ENCODE measurements around the gene COPS4.

COPS4 gene

GRCh38 chr4:83112231-83112630 is 77.2 kb downstream of the COPS4 start:
- peaks cover 33% of the 10 kb centered on the region for H3K4me1 ChIP-seq (ENCODE audit: low read length)
- TF ChIP-seq EZH2 (optimal IDR thresholded peaks at IDR 0.05; ENCODE audit: low read depth, low read length) = no peak
- TF ChIP-seq CTCF (IDR thresholded peaks at IDR 0.05; ENCODE audit: low read length) = no peak
- no peak for TF ChIP-seq EZH2phosphoT487 (IDR thresholded peaks at IDR 0.05; ENCODE audit: low read length)
- peaks cover 27% of the 10 kb centered on the region for H3F3A ChIP-seq (ENCODE audit: insufficient read depth, low read length)
- peak; percentile 28 for DNase-seq
- H3K4me3 ChIP-seq (ENCODE audit: low read length) = peak overlapping the region; percentile 30; the same call in 1 of the 2 replicates
- H3K27me3 ChIP-seq (replicated peaks; ENCODE audit: insufficient read depth, low read length) = no peaks in the 10 kb centered on the region
- no peaks in the 10 kb centered on the region for H4K20me1 ChIP-seq (ENCODE audit: insufficient read depth, low read length)
- peak overlapping the region; percentile 28; the same call in 1 of the 2 replicates for H3K9ac ChIP-seq (ENCODE audit: low read length)
- peak overlapping the region; percentile 50; the same call in 1 of the 2 replicates for H3K27ac ChIP-seq (ENCODE audit: low read length)
- no peaks in the 10 kb centered on the region for H3K9me2 ChIP-seq (replicated peaks; ENCODE audit: insufficient read depth, low read length)
- H3K79me2 ChIP-seq (ENCODE audit: low read length) = no peaks in the 10 kb centered on the region
- H3K4me2 ChIP-seq (ENCODE audit: low read depth, low read length) = peak overlapping the region; percentile 30
- no peaks in the 10 kb centered on the region for H3K36me3 ChIP-seq (replicated peaks; ENCODE audit: insufficient read depth, low read length)
- no peak overlapping the region for H2AFZ ChIP-seq (ENCODE audit: low read length)
- no peaks in the 10 kb centered on the region for H3K9me3 ChIP-seq (replicated peaks; ENCODE audit: insufficient read depth, low read length)

- no peaks in the 10 kb centered on the region for H3K79me2 ChIP-seq (ENCODE audit: low read length)
- TF ChIP-seq EZH2phosphoT487 (IDR thresholded peaks at IDR 0.05; ENCODE audit: low read length) (no peak), EZH2 (optimal IDR thresholded peaks at IDR 0.05; ENCODE audit: low read depth, low read length) (no peak), CTCF (IDR thresholded peaks at IDR 0.05; ENCODE audit: low read length) (no peak)
- H3K9ac ChIP-seq (ENCODE audit: low read length) = peak overlapping the region; percentile 28; the same call in 1 of the 2 replicates
- H3K9me3 ChIP-seq (replicated peaks; ENCODE audit: insufficient read depth, low read length) = no peaks in the 10 kb centered on the region
- H3K9me2 ChIP-seq (replicated peaks; ENCODE audit: insufficient read depth, low read length) = no peaks in the 10 kb centered on the region
- no peaks in the 10 kb centered on the region for H3K27me3 ChIP-seq (replicated peaks; ENCODE audit: insufficient read depth, low read length)
- H3K4me2 ChIP-seq (ENCODE audit: low read depth, low read length) = peak overlapping the region; percentile 30
- no peaks in the 10 kb centered on the region for H4K20me1 ChIP-seq (ENCODE audit: insufficient read depth, low read length)
- peak; percentile 17 for DNase-seq
- H3K27ac ChIP-seq (ENCODE audit: low read length) = peak overlapping the region; percentile 50; the same call in 1 of the 2 replicates
- H2AFZ ChIP-seq (ENCODE audit: low read length) = no peak overlapping the region
- H3K4me1 ChIP-seq (ENCODE audit: low read length) = peaks cover 33% of the 10 kb centered on the region
- no peaks in the 10 kb centered on the region for H3K36me3 ChIP-seq (replicated peaks; ENCODE audit: insufficient read depth, low read length)
- peaks cover 27% of the 10 kb centered on the region for H3F3A ChIP-seq (ENCODE audit: insufficient read depth, low read length)
- peak overlapping the region; percentile 30 for H3K4me3 ChIP-seq (ENCODE audit: low read length)
These were observed 77.9 kb downstream of the COPS4 start for GRCh38 chr4:83112678-83113428.

GRCh38 chr4:83113429-83113786 is 78.4 kb downstream of the COPS4 start:
- H3K79me2 ChIP-seq (ENCODE audit: low read length) = no peaks in the 10 kb centered on the region
- DNase-seq = no peak
- H3K4me3 ChIP-seq (ENCODE audit: low read length) = peak overlapping the region; percentile 30
- H3K9me2 ChIP-seq (replicated peaks; ENCODE audit: insufficient read depth, low read length) = no peaks in the 10 kb centered on the region
- H3K9me3 ChIP-seq (replicated peaks; ENCODE audit: insufficient read depth, low read length) = no peaks in the 10 kb centered on the region
- no peak overlapping the region for H2AFZ ChIP-seq (ENCODE audit: low read length)
- H3K4me2 ChIP-seq (ENCODE audit: low read depth, low read length) = peak overlapping the region; percentile 30; the same call in 1 of the 2 replicates
- H3K27ac ChIP-seq (ENCODE audit: low read length) = peak overlapping the region; percentile 50; the same call in 1 of the 2 replicates
- H3K4me1 ChIP-seq (ENCODE audit: low read length) = peaks cover 33% of the 10 kb centered on the region
- H3F3A ChIP-seq (ENCODE audit: insufficient read depth, low read length) = peaks cover 27% of the 10 kb centered on the region
- H3K27me3 ChIP-seq (replicated peaks; ENCODE audit: insufficient read depth, low read length) = no peaks in the 10 kb centered on the region
- no peaks in the 10 kb centered on the region for H4K20me1 ChIP-seq (ENCODE audit: insufficient read depth, low read length)
- no peaks in the 10 kb centered on the region for H3K36me3 ChIP-seq (replicated peaks; ENCODE audit: insufficient read depth, low read length)
- no peak for TF ChIP-seq EZH2 (optimal IDR thresholded peaks at IDR 0.05; ENCODE audit: low read depth, low read length)
- no peak for TF ChIP-seq CTCF (IDR thresholded peaks at IDR 0.05; ENCODE audit: low read length)
- TF ChIP-seq EZH2phosphoT487 (IDR thresholded peaks at IDR 0.05; ENCODE audit: low read length) = no peak
- peak overlapping the region; percentile 28; the same call in 1 of the 2 replicates for H3K9ac ChIP-seq (ENCODE audit: low read length)
